GM12878 (cell line): ENCODE data around the gene GMCL2. TPM values are rescaled to one million over a fixed set of nuclear protein-coding genes. Genes with fewer than 3 reads are reported as not detected.

Source experiments
- ATAC-seq: fragments of 200-7000 bp; cut with Tn5 transposase; 3 replicates; pipeline ENCODE4 v1.9.1; 2020; ENCODE audit warnings: mild to moderate bottlenecking, moderate library complexity
- BruUV-seq: library from RNA; stranded (reverse); fragments of 400-500 nt; replicated peaks from 2 replicates; lab custom pipeline; 2021; lab: Mats Ljungman, UMichigan
- CTCF ChIA-PET: fragments of 300-600 bp; sonication (Branson Sonifier 250); formaldehyde crosslinking; extraction: SDS; loops from one replicate; lab custom pipeline; 2021; ENCODE audit warnings: inconsistent platforms; lab: Yijun Ruan, JAX
- POLR2A ChIA-PET: fragments of 350-600 bp; formaldehyde crosslinking; extraction: SDS; loops from one replicate; lab custom pipeline; 2021; ENCODE audit warnings: inconsistent platforms; lab: Charles Lee
- RAD21 ChIA-PET: fragments of 300-600 bp; sonication (Branson Sonifier 250); formaldehyde crosslinking; loops from one replicate; lab custom pipeline; 2023; ENCODE audit warnings: antibody characterized with exemption; ENCODE audit not compliant: unreplicated experiment; lab: Charles Lee
- SMC1A ChIA-PET: fragments of 300-600 bp; sonication (Branson Sonifier 250); formaldehyde crosslinking; loops from one replicate; lab custom pipeline; 2023; ENCODE audit not compliant: unreplicated experiment, uncharacterized antibody; lab: Charles Lee
- DNase-seq: peaks from one replicate; pipeline ENCODE4 v3.0.0-alpha.2; 2011; ENCODE audit warnings: low read depth, low spot score
- FAIRE-seq: peaks from 3 replicates; lab custom pipeline; 2011; peaks lifted over from hg19 to GRCh38; lab: Jason Lieb, UNC
- H2AFZ ChIP-seq: 2 replicates; pipeline ENCODE4 v1.6.0; 2011; ENCODE audit warnings: low read depth, low read length, control low read depth; ENCODE audit not compliant: control insufficient read depth
- H3K27ac ChIP-seq: 2 replicates; pipeline ENCODE4 v1.5.1; 2011; ENCODE audit warnings: control low read depth; ENCODE audit not compliant: control insufficient read depth, insufficient read depth
- H3K27me3 ChIP-seq, 2 experiments: replicated peaks in 1 of 2; 2 replicates each; pipeline versions ENCODE4 v1.6.0 to v1.6.1; 2011; ENCODE audit warnings: low read length in 1 of 2; ENCODE audit not compliant: control insufficient read depth in 2 of 2, insufficient read depth in 2 of 2
- H3K36me3 ChIP-seq, 2 experiments: 2 replicates each; pipeline ENCODE4 v1.5.1; 2011; ENCODE audit warnings: low read length in 1 of 2; ENCODE audit not compliant: control insufficient read depth in 2 of 2, insufficient read depth in 2 of 2
- H3K4me1 ChIP-seq: 2 replicates; pipeline ENCODE4 v1.6.1; 2011; ENCODE audit warnings: mild to moderate bottlenecking, low read length, moderate library complexity, mixed read lengths; ENCODE audit not compliant: control insufficient read depth, insufficient read depth
- H3K4me2 ChIP-seq: 2 replicates; pipeline ENCODE4 v1.6.0; 2011; ENCODE audit warnings: control low read depth; ENCODE audit not compliant: control insufficient read depth, insufficient read depth
- H3K4me3 ChIP-seq: fragments of 200-600 bp; sonication (generic); 2 replicates; pipeline ENCODE4 v1.5.1; 2016
- H3K79me2 ChIP-seq: 2 replicates; pipeline ENCODE4 v1.6.0; 2011; ENCODE audit warnings: low read length; ENCODE audit not compliant: control insufficient read depth, insufficient read depth
- H3K9ac ChIP-seq: 2 replicates; pipeline ENCODE4 v1.8.0; 2011; ENCODE audit warnings: low read length, control low read depth, mixed read lengths; ENCODE audit not compliant: control insufficient read depth, insufficient read depth
- H3K9me3 ChIP-seq: replicated peaks from 3 replicates; pipeline ENCODE4 v1.5.1; 2011; ENCODE audit warnings: mild to moderate bottlenecking, low read length; ENCODE audit not compliant: control insufficient read depth, insufficient read depth
- H4K20me1 ChIP-seq: 2 replicates; pipeline ENCODE4 v1.6.0; 2011; ENCODE audit not compliant: control insufficient read depth, insufficient read depth
- ATF7 ChIP-seq: fragments of 450-650 bp; IDR thresholded peaks from 2 replicates; pipeline ENCODE4 v1.6.1; 2016; ENCODE audit warnings: low read depth, mild to moderate bottlenecking
- BCL11A ChIP-seq: IDR thresholded peaks from 2 replicates; pipeline ENCODE4 v1.6.1; 2011; ENCODE audit warnings: low read depth, low read length
- BHLHE40 ChIP-seq, 2 experiments: fragments of 450-650 bp in 1 of 2; IDR thresholded peaks; 2 replicates each; pipeline ENCODE4 v1.6.1; 2011 to 2017; ENCODE audit warnings: low read depth in 2 of 2, borderline replicate concordance in 1 of 2, improper control_type of control experiment in 1 of 2, low read length in 1 of 2, mild to moderate bottlenecking in 1 of 2
- HCFC1 ChIP-seq: fragments of 150-350 bp; IDR thresholded peaks from 2 replicates; pipeline ENCODE4 v1.6.1; 2014; ENCODE audit warnings: low read length
- HDAC6 ChIP-seq: fragments of 200-600 bp; sonication (generic); IDR thresholded peaks from one replicate; pipeline ENCODE4 v1.8.0; 2017; ENCODE audit warnings: antibody characterized with exemption; ENCODE audit not compliant: unreplicated experiment
- MAX ChIP-seq: IDR thresholded peaks from 2 replicates; pipeline ENCODE4 v1.6.1; 2012; ENCODE audit warnings: low read depth, low read length, improper control_type of control experiment
- MEF2B ChIP-seq: fragments of 450-650 bp; IDR thresholded peaks from 2 replicates; pipeline ENCODE4 v1.6.1; 2018; ENCODE audit warnings: mild to moderate bottlenecking, moderate library complexity; ENCODE audit not compliant: partially characterized antibody, poor library complexity, severe bottlenecking
- MTA2 ChIP-seq: fragments of 450-650 bp; IDR thresholded peaks from 2 replicates; pipeline ENCODE4 v1.6.1; 2016; ENCODE audit warnings: low read depth, mild to moderate bottlenecking, moderate library complexity
- NR2C2 ChIP-seq: IDR thresholded peaks from 2 replicates; pipeline ENCODE4 v1.6.1; 2011; ENCODE audit warnings: borderline replicate concordance, low read depth; ENCODE audit not compliant: control insufficient read depth, insufficient read length
- NR2F1 ChIP-seq: fragments of 450-650 bp; conservative IDR thresholded peaks from 2 replicates; pipeline ENCODE4 v1.6.1; 2017; ENCODE audit warnings: mild to moderate bottlenecking
- POLR2AphosphoS5 ChIP-seq: IDR thresholded peaks from 2 replicates; pipeline ENCODE4 v1.6.1; 2011; ENCODE audit warnings: mild to moderate bottlenecking, low read length, inconsistent platforms
- RFX5 ChIP-seq: IDR thresholded peaks from 2 replicates; pipeline ENCODE4 v1.6.1; 2011; ENCODE audit warnings: low read depth, low read length, improper control_type of control experiment
- SIX5 ChIP-seq: IDR thresholded peaks from 2 replicates; pipeline ENCODE4 v1.6.1; 2011; ENCODE audit warnings: mild to moderate bottlenecking, low read depth, low read length, moderate library complexity; ENCODE audit not compliant: severe bottlenecking
- SMAD5 ChIP-seq: IDR thresholded peaks from 2 replicates; pipeline ENCODE4 v1.6.1; 2016; ENCODE audit warnings: antibody characterized with exemption, low read depth
- TAF1 ChIP-seq: IDR thresholded peaks from 2 replicates; pipeline ENCODE4 v1.6.1; 2011; ENCODE audit warnings: mild to moderate bottlenecking, low read depth, low read length, borderline replicate concordance
- ZNF24 ChIP-seq: fragments of 450-650 bp; IDR thresholded peaks from 2 replicates; pipeline ENCODE4 v1.6.1; 2017; ENCODE audit warnings: antibody characterized with exemption, mild to moderate bottlenecking
- WGBS: methylation state at CpG from one replicate; pipeline ENCODE4 v1.1.6; 2016; ENCODE audit warnings: low lambda C conversion rate; ENCODE audit not compliant: insufficient replicate concordance, insufficient coverage; ENCODE audit errors: missing lambda C conversion rate; 5-methylcytosine and 5-hydroxymethylcytosine counted together
- in situ Hi-C: fragments of 300-500 bp; cut with MboI; formaldehyde crosslinking; loops from 9 replicates; pipeline ENCODE4 v1.14.3; 2018; ENCODE audit warnings: mixed read lengths
- intact Hi-C: fragments of 100-400 bp; cut with micrococcal nuclease; formaldehyde crosslinking; loops from one replicate; pipeline ENCODE4 v1.14.2; 2022; ENCODE audit not compliant: unreplicated experiment
- polyA plus RNA-seq, 11 experiments: library from polyadenylated mRNA; depleted of rRNA in 4 of 11; unstranded in 6 of 11; stranded (reverse) in 5 of 11; fragments of >200 nt; fragmentation: Nextera tagmentation in 4 of 11; fragmentation: Illumina TruSeq in 1 of 11; extraction: Ambion mirVana in 4 of 11; extraction: Trizol in 1 of 11; gene quantifications; 1 replicate in 1 of 11; 2 replicates in 10 of 11; pipeline versions ENCODE4 v1.2.1 to v1.2.3, GENCODE V29; 2011 to 2016; ENCODE audit warnings: inconsistent platforms in 2 of 11, missing spikeins in 2 of 11, low read depth in 1 of 11
- total RNA-seq, 4 experiments: library from RNA; depleted of rRNA in 3 of 4; stranded (reverse); fragments of >200 nt in 3 of 4; fragmentation: Illumina TruSeq in 1 of 4; extraction: Trizol in 1 of 4; gene quantifications; 2 replicates each; pipeline versions ENCODE4 v1.2.1 to v1.2.3, GENCODE V29; 2013 to 2021
- TF ChIP-seq, protein P1 (sequence below): fragments of 450-650 bp; IDR thresholded peaks from 2 replicates; pipeline ENCODE4 v1.6.1; 2018; ENCODE audit warnings: mild to moderate bottlenecking, low read depth, moderate library complexity; ENCODE audit not compliant: partially characterized antibody
- TF ChIP-seq, protein P2 (sequence below): IDR thresholded peaks from 2 replicates; pipeline ENCODE4 v1.6.1; 2011; ENCODE audit warnings: mild to moderate bottlenecking, low read depth, low read length, moderate library complexity; ENCODE audit not compliant: insufficient replicate concordance

The GMCL2 gene
- total and polyA plus RNA-seq, 10 of the 15 experiments (the other 5 are each of a cell fraction or from before 2014, with no cell fraction given): 0.07 TPM; not detected in 9

- Histone ChIP-seq H3K79me2 (peaks cover 15% of the 10 kb centered on the region), H2AFZ (peak within 1 kb of the TSS; percentile 75), H3K9ac (peak within 1 kb of the TSS; percentile 84), H3K4me1 (peaks cover 7% of the 10 kb centered on the region; the same call in 1 of the 2 replicates), H3K36me3 (peaks cover 8 to 11% of the 10 kb centered on the region in 2 experiments; a peak in 3 of 4 replicates), H4K20me1 (no peaks in the 10 kb centered on the region), H3K9me3 (no peaks in the 10 kb centered on the region), H3K27ac (peak within 1 kb of the TSS; percentile 67), H3K4me3 (peak within 1 kb of the TSS; percentile 89), H3K27me3 (no peaks in the 10 kb centered on the region), H3K4me2 (peak within 1 kb of the TSS; percentile 89)
- RAD21 ChIA-PET: interaction anchor here (0.7 to 1.3 kb wide), 5 partner anchors 22 to 78 kb away, joined by 3 to 10 read pairs (median 3); no protein-coding TSS in a partner anchor
- FAIRE-seq (peak; percentile 100), ATAC-seq (peak; percentile 99), DNase-seq (peak; percentile 92)
- POLR2A ChIA-PET: interaction anchor here (0.6 to 2.1 kb wide), 7 partner anchors 9 to 638 kb away, joined by 3 to 8 read pairs (median 3); partner anchors contain the start of gene HNRNPAB
- intact Hi-C loops: no loop called here
- 1% methylated on average over 64 of the region's 68 CpGs for WGBS
- in situ Hi-C loops: no loop called here
- BruUV-seq: no TSS peak
- CTCF ChIA-PET: interaction anchor here (0.7 to 13.8 kb wide), 8 partner anchors 10 to 77 kb away, joined by 3 to 183 read pairs (median 4); no protein-coding TSS in a partner anchor
- SMC1A ChIA-PET: interaction anchor here (0.7 to 1.9 kb wide), 4 partner anchors 30 to 79 kb away, joined by 3 to 6 read pairs (median 4); no protein-coding TSS in a partner anchor
- TF ChIP-seq, protein P1, sequence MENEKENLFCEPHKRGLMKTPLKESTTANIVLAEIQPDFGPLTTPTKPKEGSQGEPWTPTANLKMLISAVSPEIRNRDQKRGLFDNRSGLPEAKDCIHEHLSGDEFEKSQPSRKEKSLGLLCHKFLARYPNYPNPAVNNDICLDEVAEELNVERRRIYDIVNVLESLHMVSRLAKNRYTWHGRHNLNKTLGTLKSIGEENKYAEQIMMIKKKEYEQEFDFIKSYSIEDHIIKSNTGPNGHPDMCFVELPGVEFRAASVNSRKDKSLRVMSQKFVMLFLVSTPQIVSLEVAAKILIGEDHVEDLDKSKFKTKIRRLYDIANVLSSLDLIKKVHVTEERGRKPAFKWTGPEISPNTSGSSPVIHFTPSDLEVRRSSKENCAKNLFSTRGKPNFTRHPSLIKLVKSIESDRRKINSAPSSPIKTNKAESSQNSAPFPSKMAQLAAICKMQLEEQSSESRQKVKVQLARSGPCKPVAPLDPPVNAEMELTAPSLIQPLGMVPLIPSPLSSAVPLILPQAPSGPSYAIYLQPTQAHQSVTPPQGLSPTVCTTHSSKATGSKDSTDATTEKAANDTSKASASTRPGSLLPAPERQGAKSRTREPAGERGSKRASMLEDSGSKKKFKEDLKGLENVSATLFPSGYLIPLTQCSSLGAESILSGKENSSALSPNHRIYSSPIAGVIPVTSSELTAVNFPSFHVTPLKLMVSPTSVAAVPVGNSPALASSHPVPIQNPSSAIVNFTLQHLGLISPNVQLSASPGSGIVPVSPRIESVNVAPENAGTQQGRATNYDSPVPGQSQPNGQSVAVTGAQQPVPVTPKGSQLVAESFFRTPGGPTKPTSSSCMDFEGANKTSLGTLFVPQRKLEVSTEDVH: peak; percentile 55
- TF ChIP-seq TAF1: peak; percentile 42; the same call in 1 of the 2 replicates
- no peak for TF ChIP-seq MTA2
- peak; percentile 67 for TF ChIP-seq HCFC1
- TF ChIP-seq NR2F1: no peak
- TF ChIP-seq NR2C2: no peak
- peak; percentile 30 for TF ChIP-seq SIX5
- peak; percentile 35; the same call in 1 of the 2 replicates for TF ChIP-seq ATF7
- no peak for TF ChIP-seq MEF2B
- no peak for TF ChIP-seq BCL11A
- TF ChIP-seq MAX: peak; percentile 87
- TF ChIP-seq, protein P2, sequence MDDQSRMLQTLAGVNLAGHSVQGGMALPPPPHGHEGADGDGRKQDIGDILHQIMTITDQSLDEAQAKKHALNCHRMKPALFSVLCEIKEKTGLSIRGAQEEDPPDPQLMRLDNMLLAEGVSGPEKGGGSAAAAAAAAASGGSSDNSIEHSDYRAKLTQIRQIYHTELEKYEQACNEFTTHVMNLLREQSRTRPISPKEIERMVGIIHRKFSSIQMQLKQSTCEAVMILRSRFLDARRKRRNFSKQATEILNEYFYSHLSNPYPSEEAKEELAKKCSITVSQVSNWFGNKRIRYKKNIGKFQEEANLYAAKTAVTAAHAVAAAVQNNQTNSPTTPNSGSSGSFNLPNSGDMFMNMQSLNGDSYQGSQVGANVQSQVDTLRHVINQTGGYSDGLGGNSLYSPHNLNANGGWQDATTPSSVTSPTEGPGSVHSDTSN: no peak
- TF ChIP-seq RFX5: peak; percentile 78
- no peak for TF ChIP-seq ZNF24
- no peak for TF ChIP-seq SMAD5
- TF ChIP-seq BHLHE40 (IDR thresholded peaks at IDR 0.05; ENCODE audit: borderline replicate concordance in 1 of 2, low read depth in 2 of 2, low read length in 1 of 2): no peak; a peak in 1 of 4 replicates
- peak; percentile 56 for TF ChIP-seq POLR2AphosphoS5
- TF ChIP-seq HDAC6: no peak
Measured at GRCh38 chr5:178153530-178154340, 33.4 kb downstream of the GMCL2 start, which contains the start of gene NHP2. NHP2 (minus strand) TSS chr5:178153885; CDS start chr5:178153817, 68 bp downstream.
